ENCODE measurements around the gene GRSF1.
A peak's percentile ranks its signal among the peaks of the same experiment; 100 is the strongest.
"Not testable (repeated sequence)": the region's sequence is repeated elsewhere in the genome, so short reads cannot be mapped to it uniquely, and the experiment has no call there.

GRSF1 gene

GRCh38 chr4:70833675-70834074 is 6.0 kb downstream of the GRSF1 start:
- no peak for DNase-seq (ENCODE audit: low read depth)

DNA sequence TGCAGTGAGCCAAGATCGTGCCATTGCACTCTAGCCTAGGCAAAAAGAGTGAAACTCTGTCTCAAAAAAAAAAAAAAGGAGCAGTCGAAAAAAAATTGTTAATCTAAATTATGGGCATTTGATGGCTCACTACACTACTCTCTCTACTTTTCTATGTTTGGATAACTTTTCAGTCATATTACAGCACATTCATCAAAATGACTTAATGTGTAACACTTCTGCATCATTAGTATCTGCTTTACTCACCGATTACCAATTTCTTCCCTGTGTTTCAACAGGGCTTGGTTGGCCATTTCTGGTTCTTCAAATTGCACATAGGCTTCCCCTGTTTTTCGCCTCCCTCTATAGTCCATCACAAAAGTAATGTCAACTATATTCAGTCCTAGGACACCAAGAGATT is 8.4 kb downstream of the GRSF1 start:
- DNase-seq (ENCODE audit: low read depth) = no peak

GRCh38 chr4:70830054-70830453 is 9.6 kb downstream of the GRSF1 start:
- no peak for DNase-seq (ENCODE audit: low read depth)

DNA sequence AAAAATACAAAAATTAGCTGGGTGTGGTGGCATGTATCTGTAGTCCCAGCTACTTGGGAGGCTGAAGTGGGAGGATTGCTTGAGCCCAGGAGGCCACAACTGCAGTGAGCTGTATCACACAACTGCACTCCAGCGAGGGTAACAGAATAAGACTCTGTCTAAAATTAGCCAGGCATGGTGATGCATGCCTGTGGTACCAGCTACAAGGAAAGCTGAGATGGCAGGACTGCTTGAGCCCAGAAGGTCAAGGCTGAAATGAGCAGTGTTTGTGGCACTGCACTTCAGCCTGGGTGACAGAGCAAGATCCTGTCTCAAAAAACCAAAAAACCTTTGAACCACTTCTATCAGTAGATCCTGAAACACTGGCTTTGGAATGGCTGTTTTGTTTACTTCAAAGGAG is 10.2 kb downstream of the GRSF1 start:
- no peak for DNase-seq (ENCODE audit: low read depth)

- DNase-seq (ENCODE audit: low read depth) = no peak
These were observed 10.7 kb downstream of the GRSF1 start for GRCh38 chr4:70829015-70829414.

- no peak for DNase-seq (ENCODE audit: low read depth)
These were observed 20.8 kb downstream of the GRSF1 start for GRCh38 chr4:70818921-70819320.

GRCh38 chr4:70818173-70818855 is 21.4 kb downstream of the GRSF1 start:
- no peak for DNase-seq (ENCODE audit: low read depth)

DNA sequence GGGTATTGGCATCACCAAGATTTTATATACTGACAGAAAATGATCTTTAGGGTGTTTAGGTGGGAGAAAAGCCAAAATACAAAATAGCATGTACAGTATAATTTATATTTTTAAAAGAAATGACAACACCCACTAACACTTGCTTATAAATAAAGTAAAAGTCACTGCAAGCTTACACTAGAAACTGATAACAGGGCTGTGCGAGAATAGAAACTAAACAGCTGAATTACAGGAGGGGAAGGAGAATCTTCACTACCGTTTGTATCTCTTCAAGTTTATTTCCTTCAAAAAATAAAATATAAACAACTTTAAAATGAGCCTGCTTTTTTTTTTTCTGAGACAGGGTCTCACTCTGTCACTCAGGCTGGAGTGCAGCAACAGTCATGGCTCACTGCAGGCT is 22.8 kb downstream of the GRSF1 start:
- no peak for DNase-seq (ENCODE audit: low read depth)

- no peak for DNase-seq (ENCODE audit: low read depth)
These were observed 24.3 kb downstream of the GRSF1 start for GRCh38 chr4:70815370-70815769.

DNA sequence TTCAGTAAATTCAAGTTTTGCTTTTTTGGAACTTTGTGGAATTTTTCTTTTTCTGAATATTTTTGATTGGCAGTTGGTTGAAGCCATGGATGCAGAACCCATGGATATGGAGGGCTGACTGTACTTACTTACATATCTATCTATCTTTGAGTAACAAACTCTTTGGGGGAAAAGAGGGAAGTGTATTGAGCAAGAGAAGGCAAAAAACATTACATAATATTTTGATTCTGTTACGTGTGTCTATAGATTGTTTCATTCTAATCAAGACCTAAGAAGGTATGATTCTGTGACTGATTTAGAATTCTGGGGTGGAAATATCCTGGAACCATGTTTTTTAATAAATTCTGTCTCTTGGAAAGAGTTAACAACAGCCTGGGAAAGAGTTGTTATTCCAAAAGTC is 31.5 kb downstream of the GRSF1 start:
- no peak for DNase-seq (ENCODE audit: low read depth)

DNA sequence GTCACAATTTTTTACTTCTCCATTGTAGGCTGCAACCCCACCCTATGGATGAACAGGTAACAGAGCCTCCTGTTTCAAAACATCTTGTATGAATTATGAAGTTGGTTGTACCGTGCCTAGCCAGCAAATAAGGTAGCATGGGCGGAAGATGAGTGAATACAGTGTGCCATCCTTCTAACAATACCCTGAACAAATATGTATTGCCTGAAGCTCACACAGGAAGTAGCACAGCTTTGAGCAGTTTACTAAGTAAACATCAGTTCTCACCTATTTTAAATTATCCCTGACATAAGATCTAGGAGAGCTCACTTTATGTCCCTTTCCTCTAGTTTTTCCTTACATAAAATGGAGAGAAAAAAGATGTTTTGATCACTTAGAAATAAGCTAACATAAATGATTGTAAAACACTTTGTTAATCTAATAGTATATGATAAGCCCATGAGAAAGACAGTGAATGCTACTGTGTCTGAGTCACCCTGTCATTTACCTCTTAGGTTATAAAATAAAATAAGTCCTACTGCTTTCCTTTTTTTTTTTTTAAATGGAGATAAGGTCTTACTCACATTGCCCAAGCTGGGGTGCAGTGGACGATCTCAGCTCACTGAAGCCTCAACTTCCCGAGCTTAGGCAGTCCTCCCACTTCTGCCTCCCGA is 36.6 kb downstream of the GRSF1 start:
- DNase-seq (ENCODE audit: low read depth) = peak; percentile 44

GRCh38 chr4:70801265-70801809 is 38.4 kb downstream of the GRSF1 start:
- no peak for DNase-seq (ENCODE audit: low read depth)

- DNase-seq (ENCODE audit: low read depth) = no peak
These were observed 46.1 kb downstream of the GRSF1 start for GRCh38 chr4:70793626-70794025.

- no peak for DNase-seq (ENCODE audit: low read depth)
These were observed 51.0 kb downstream of the GRSF1 start for GRCh38 chr4:70788733-70789132.

DNA sequence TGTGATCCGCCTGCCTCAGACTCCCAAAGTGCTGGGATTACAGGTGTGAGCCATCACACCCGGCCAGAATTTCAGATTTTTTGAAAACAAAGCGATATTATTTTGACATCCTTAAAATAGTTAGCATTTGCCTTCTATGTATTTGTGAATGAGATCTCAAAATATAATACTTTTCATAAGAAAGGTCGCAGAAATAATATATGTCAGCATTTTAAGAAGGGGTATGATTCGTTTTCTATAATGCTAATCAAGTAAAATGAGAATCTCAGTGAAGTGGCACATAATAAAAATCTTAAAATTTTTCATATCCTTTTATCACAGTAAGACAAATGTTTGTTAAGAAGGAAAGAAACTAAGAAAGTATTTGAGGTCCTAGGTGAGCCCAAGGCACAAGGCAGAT is 52.2 kb downstream of the GRSF1 start:
- DNase-seq (ENCODE audit: low read depth) = no peak

DNA sequence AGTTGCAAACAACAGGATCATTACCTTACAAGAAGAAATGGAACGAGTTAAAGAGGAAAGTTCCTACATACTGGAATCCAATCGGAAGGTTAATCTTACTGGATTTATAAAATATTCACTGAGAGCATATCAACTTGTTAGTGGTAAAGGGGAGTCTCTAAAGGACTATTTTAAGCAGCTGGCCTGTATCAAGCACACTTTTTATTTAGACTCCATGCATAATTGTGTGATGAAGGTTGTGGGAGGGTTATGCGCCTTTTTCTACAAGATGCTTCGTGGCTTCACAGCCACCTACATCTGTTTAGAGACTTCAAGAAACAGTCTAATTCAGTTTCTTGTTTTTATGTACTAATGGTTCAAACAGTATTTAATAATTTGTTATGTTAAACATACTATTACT is 56.6 kb downstream of the GRSF1 start:
- no peak for DNase-seq (ENCODE audit: low read depth)

- DNase-seq (ENCODE audit: low read depth) = peak; percentile 100
These were observed 60.7 kb downstream of the GRSF1 start for GRCh38 chr4:70778888-70779422.

- no peak for DNase-seq (ENCODE audit: low read depth)
These were observed 66.6 kb downstream of the GRSF1 start for GRCh38 chr4:70772929-70773555.

DNA sequence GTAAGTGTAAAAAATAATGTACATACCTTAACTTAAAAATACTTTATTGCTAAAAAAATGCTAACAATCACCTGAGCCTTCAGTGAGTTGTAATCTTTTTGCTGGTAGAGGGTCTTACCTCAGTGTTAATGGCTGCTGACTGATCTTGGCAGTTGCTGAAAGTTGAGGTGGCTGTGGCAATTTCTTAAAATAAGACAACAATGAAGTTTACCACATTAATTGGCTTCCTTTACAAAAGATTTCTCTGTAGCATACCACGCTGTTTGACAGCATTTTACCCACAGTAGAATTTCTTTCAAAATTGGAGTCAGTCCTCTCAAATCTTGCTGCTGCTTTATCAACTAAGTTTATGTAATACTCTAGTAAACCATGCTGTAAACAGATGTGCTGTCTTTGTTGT is 70.3 kb downstream of the GRSF1 start:
- DNase-seq (ENCODE audit: low read depth) = not testable (repeated sequence)

DNA sequence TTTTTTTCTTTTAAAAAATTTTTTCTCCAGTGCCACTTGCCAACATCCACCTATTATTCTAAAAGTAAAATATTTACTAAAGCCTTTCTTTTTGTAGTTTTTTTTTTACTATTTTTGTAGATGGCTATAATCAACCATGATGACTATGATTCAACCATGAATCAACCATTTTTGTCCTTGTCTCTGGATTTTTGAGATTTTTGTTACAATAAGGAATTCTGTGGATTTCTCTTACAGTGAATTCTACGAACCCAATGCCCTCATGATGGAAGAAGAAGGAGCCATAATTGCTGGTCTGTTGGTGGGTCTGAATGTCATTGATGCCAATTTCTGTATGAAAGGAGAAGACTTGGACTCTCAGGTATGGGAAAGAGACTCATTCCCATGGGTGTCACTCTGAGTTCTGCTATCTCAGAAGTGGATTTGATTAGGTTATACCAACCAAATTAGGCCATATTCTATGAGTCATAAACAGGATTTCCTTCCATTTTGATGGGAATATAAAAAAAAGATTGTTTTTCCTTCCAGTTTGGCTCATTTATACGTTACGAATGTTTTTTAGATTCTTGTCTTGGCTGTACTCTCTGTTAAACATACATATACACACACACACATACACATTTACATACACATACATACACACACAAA is 71.3 kb downstream of the GRSF1 start:
- DNase-seq (ENCODE audit: low read depth) = no peak

Measured in amniotic epithelial cell (primary cell).